Uterus (tissue), 2 donors: ENCODE measurements around the gene ARFGAP2.

Source experiments
- POLR2A ChIP-seq, 2 donors: fragments of 450-650 bp; IDR thresholded peaks; one replicate each; pipeline ENCODE4 v1.6.1; 2016; ENCODE audit warnings: antibody characterized with exemption in 2 of 2, mild to moderate bottlenecking in 1 of 2, moderate library complexity in 1 of 2
- TF ChIP-seq, protein P1 (sequence below), 4 experiments: fragments of 200-600 bp in 2 of 4; fragments of 450-650 bp in 2 of 4; sonication (generic) in 2 of 4; IDR thresholded peaks; one replicate each; pipeline ENCODE4 v1.5.1; 2016 to 2019; ENCODE audit warnings: antibody characterized with exemption in 4 of 4, mild to moderate bottlenecking in 2 of 4, moderate library complexity in 1 of 4

- TF ChIP-seq, protein P1, sequence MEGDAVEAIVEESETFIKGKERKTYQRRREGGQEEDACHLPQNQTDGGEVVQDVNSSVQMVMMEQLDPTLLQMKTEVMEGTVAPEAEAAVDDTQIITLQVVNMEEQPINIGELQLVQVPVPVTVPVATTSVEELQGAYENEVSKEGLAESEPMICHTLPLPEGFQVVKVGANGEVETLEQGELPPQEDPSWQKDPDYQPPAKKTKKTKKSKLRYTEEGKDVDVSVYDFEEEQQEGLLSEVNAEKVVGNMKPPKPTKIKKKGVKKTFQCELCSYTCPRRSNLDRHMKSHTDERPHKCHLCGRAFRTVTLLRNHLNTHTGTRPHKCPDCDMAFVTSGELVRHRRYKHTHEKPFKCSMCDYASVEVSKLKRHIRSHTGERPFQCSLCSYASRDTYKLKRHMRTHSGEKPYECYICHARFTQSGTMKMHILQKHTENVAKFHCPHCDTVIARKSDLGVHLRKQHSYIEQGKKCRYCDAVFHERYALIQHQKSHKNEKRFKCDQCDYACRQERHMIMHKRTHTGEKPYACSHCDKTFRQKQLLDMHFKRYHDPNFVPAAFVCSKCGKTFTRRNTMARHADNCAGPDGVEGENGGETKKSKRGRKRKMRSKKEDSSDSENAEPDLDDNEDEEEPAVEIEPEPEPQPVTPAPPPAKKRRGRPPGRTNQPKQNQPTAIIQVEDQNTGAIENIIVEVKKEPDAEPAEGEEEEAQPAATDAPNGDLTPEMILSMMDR (IDR thresholded peaks at IDR 0.05) = no peak
- TF ChIP-seq POLR2A (IDR thresholded peaks at IDR 0.05) = no peak
These were observed 55.6 kb downstream of the ARFGAP2 start for GRCh38 chr11:47121056-47121455.
